CD4-positive, alpha-beta T cell (primary cell): ENCODE measurements around the gene CDKAL1. TPM values are rescaled to one million over a fixed set of nuclear protein-coding genes. Genes with fewer than 3 reads are reported as not detected.

Experiments
- ATAC-seq: fragments of 200-7000 bp; cut with Tn5 transposase; one replicate; pipeline ENCODE4 v1.10.0; 2022; ENCODE audit warnings: mild to moderate bottlenecking; ENCODE audit not compliant: poor library complexity
- CTCF ChIA-PET: fragments of 350-600 bp; sonication (Branson Sonifier 250); formaldehyde crosslinking; loops from one replicate; lab custom pipeline; 2021; ENCODE audit warnings: antibody characterized with exemption, inconsistent platforms; lab: Charles Lee
- POLR2A ChIA-PET: fragments of 350-600 bp; sonication (Branson Sonifier 250); formaldehyde crosslinking; loops from one replicate; lab custom pipeline; 2021; ENCODE audit warnings: antibody characterized with exemption, inconsistent platforms; lab: Charles Lee
- DNase-seq, 14 experiments: peaks; one replicate each; pipeline ENCODE4 v3.0.0-alpha.2; 2013 to 2020; ENCODE audit warnings: mixed read lengths in 2 of 14
- H3K27ac ChIP-seq, 2 donors: one replicate each; pipeline versions ENCODE4 v1.5.1 to v1.7.0; 2013; ENCODE audit warnings: low read length in 2 of 2, low read depth in 1 of 2, mild to moderate bottlenecking in 1 of 2
- H3K27me3 ChIP-seq, 2 experiments: 1 replicate in 1 of 2; 2 replicates in 1 of 2; pipeline versions ENCODE4 v1.6.1 to v1.7.0; 2013; ENCODE audit warnings: low read length in 2 of 2, control low read depth in 1 of 2, mild to moderate bottlenecking in 1 of 2, moderate library complexity in 1 of 2; ENCODE audit not compliant: insufficient read depth in 2 of 2, control insufficient read depth in 1 of 2
- H3K36me3 ChIP-seq: one replicate; pipeline ENCODE4 v1.6.1; 2013; ENCODE audit warnings: low read length, control low read depth; ENCODE audit not compliant: insufficient read depth
- H3K4me1 ChIP-seq: one replicate; pipeline ENCODE4 v1.6.1; 2013; ENCODE audit warnings: low read length, control low read depth; ENCODE audit not compliant: insufficient read depth
- H3K4me3 ChIP-seq: one replicate; pipeline ENCODE4 v1.5.1; 2013; ENCODE audit warnings: mild to moderate bottlenecking, low read length, moderate library complexity
- H3K9me3 ChIP-seq, 2 experiments: 1 replicate in 1 of 2; 2 replicates in 1 of 2; pipeline versions ENCODE4 v1.6.1 to v1.7.0; 2013; ENCODE audit warnings: low read length in 2 of 2, mild to moderate bottlenecking in 2 of 2, control low read depth in 1 of 2, moderate library complexity in 1 of 2; ENCODE audit not compliant: control insufficient read depth in 1 of 2, insufficient read depth in 1 of 2
- H3K27ac Mint-ChIP-seq: one replicate; pipeline ENCODE4 v1.8.0; 2020; ENCODE audit warnings: mixed read lengths
- H3K27me3 Mint-ChIP-seq: one replicate; pipeline ENCODE4 v1.8.0; 2021; ENCODE audit warnings: mixed read lengths
- H3K36me3 Mint-ChIP-seq: one replicate; pipeline ENCODE4 v1.8.0; 2021; ENCODE audit warnings: low read depth, mixed read lengths
- H3K4me1 Mint-ChIP-seq: one replicate; pipeline ENCODE4 v1.8.0; 2021; ENCODE audit warnings: low read depth, mixed read lengths
- H3K4me3 Mint-ChIP-seq: one replicate; pipeline ENCODE4 v1.8.0; 2020; ENCODE audit warnings: mild to moderate bottlenecking, mixed read lengths
- H3K9me3 Mint-ChIP-seq: one replicate; pipeline ENCODE4 v1.8.0; 2020; ENCODE audit warnings: mixed read lengths
- intact Hi-C, 2 experiments: fragments of 100-400 bp; cut with DNase I in 1 of 2; cut with micrococcal nuclease in 1 of 2; formaldehyde crosslinking; loops; one replicate each; pipeline versions ENCODE4 v1.15.1 to v1.9.0; 2023 to 2025; cut with DNase I, micrococcal nuclease
- total RNA-seq, 174 experiments: library from RNA in 2 of 174; stranded (reverse) in 2 of 174; gene quantifications; one replicate each; pipeline ENCODE4 v1.2.3 and lab custom pipeline; 2021 to 2026
- TF ChIP-seq, protein P1 (sequence below): fragments of 200-600 bp; IDR thresholded peaks from one replicate; pipeline ENCODE4 v1.8.0; 2022; ENCODE audit warnings: antibody characterized with exemption, mild to moderate bottlenecking

The CDKAL1 gene
- total RNA-seq, 2 experiments from 2014 or later, result 21.3 to 23.9 TPM

DNA sequence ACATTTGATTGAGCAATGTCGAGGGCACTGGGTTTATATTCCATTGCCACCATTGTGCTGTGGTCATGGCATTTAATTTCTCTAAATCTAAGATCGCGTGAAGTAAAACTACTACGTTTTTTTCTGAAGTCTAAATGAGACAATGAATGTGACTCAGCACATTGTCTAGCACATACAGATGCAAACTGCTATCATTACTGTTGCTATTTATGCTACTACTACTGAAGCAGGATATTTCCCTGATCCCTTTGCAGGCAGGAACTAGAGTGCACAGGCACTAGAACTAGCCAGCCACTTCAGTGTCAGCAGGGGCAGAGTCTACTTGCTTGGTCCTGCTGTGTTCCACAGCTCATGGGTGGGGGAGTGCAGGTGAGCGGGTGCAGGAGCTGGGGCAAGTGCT, 449.7 kb downstream of the CDKAL1 start:
- ATAC-seq (no peak), DNase-seq (no peak)
- no peaks in the 10 kb centered on the region for H3K27me3 Mint-ChIP-seq
- H3K27ac Mint-ChIP-seq, result no peak overlapping the region
- peaks cover 5 to 7% of the 10 kb centered on the region in 2 experiments for H3K9me3 ChIP-seq
- TF ChIP-seq, protein P1, sequence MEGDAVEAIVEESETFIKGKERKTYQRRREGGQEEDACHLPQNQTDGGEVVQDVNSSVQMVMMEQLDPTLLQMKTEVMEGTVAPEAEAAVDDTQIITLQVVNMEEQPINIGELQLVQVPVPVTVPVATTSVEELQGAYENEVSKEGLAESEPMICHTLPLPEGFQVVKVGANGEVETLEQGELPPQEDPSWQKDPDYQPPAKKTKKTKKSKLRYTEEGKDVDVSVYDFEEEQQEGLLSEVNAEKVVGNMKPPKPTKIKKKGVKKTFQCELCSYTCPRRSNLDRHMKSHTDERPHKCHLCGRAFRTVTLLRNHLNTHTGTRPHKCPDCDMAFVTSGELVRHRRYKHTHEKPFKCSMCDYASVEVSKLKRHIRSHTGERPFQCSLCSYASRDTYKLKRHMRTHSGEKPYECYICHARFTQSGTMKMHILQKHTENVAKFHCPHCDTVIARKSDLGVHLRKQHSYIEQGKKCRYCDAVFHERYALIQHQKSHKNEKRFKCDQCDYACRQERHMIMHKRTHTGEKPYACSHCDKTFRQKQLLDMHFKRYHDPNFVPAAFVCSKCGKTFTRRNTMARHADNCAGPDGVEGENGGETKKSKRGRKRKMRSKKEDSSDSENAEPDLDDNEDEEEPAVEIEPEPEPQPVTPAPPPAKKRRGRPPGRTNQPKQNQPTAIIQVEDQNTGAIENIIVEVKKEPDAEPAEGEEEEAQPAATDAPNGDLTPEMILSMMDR, result no peak
- intact Hi-C loops, result no loop called here
- H3K4me1 Mint-ChIP-seq, result no peaks in the 10 kb centered on the region
- H3K9me3 Mint-ChIP-seq, result peaks cover 7% of the 10 kb centered on the region
- POLR2A ChIA-PET, result no interaction called here
- CTCF ChIA-PET, result interaction anchor here (1.0 kb wide), 1 partner anchor 14 kb away, joined by 3 read pairs; no protein-coding TSS in a partner anchor
- H3K27ac ChIP-seq, result no peak overlapping the region
- H3K27me3 ChIP-seq, result no peaks in the 10 kb centered on the region
- H3K36me3 Mint-ChIP-seq, result peaks cover 68% of the 10 kb centered on the region
- H3K4me3 Mint-ChIP-seq, result no peak overlapping the region
- H3K36me3 ChIP-seq, result no peaks in the 10 kb centered on the region
- no peaks in the 10 kb centered on the region for H3K4me1 ChIP-seq
- no peak overlapping the region for H3K4me3 ChIP-seq

DNA sequence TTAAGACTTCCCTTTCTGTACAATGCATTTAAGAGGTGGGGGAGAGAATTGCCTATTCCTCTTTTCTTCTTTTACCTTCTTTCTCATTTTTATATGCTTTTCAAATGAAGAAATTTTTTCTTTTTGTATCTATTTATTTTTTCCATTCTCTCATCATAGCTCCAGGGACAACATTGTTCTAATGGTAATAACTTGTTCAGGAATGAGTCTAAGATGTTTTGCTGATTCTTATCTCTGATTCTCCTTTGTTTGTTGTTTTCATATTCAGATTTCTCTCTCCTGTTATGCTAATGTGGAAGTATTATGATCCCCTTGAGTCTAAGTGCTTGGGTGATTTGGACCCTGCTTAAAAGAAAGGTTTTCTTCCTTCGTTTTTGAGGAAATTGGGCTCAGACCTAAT, 451.6 kb downstream of the CDKAL1 start:
- no peaks in the 10 kb centered on the region for H3K27me3 Mint-ChIP-seq
- peaks cover 5% of the 10 kb centered on the region for H3K9me3 Mint-ChIP-seq
- DNase-seq (no peak), ATAC-seq (no peak)
- H3K4me1 ChIP-seq, result no peaks in the 10 kb centered on the region
- POLR2A ChIA-PET, result no interaction called here
- no peak overlapping the region for H3K27ac Mint-ChIP-seq
- no peak overlapping the region for H3K27ac ChIP-seq
- TF ChIP-seq, protein P1, result no peak
- H3K36me3 ChIP-seq, result no peaks in the 10 kb centered on the region
- no peaks in the 10 kb centered on the region for H3K27me3 ChIP-seq
- H3K4me3 ChIP-seq, result no peak overlapping the region
- H3K36me3 Mint-ChIP-seq, result peaks cover 62% of the 10 kb centered on the region
- CTCF ChIA-PET, result interaction anchor here (0.7 kb wide), 1 partner anchor 123 kb away, joined by 4 read pairs; no protein-coding TSS in a partner anchor
- intact Hi-C loops, result no loop called here
- no peak overlapping the region for H3K4me3 Mint-ChIP-seq
- H3K4me1 Mint-ChIP-seq, result no peaks in the 10 kb centered on the region
- H3K9me3 ChIP-seq, result peaks cover 5 to 7% of the 10 kb centered on the region in 2 experiments

DNA sequence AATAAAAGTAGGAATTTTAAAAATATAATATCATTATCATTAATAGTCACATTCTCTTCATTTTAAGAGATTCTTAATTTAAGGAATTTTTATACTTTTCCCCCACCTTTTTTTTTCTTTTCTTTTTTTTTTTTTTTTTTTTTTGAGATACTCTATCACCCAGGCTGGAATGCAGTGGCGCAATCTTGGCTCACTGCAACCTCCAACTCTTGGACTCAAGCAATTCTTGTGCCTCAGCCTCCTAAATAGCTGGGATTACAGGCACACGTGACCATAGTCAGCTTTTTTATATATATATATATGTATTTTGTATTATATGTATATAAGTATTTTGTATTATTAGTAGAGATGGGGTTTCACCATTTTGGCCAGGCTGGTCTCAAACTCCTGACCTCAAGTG, 457.7 kb downstream of the CDKAL1 start:
- CTCF ChIA-PET, result no interaction called here
- no peaks in the 10 kb centered on the region for H3K9me3 Mint-ChIP-seq
- H3K36me3 Mint-ChIP-seq, result peaks cover 44% of the 10 kb centered on the region
- ATAC-seq, result no peak
- no peak overlapping the region for H3K27ac Mint-ChIP-seq
- H3K4me1 Mint-ChIP-seq, result no peaks in the 10 kb centered on the region
- POLR2A ChIA-PET, result no interaction called here
- no peak overlapping the region for H3K4me3 ChIP-seq
- H3K4me1 ChIP-seq, result no peaks in the 10 kb centered on the region
- no peaks in the 10 kb centered on the region for H3K27me3 Mint-ChIP-seq
- no peak overlapping the region for H3K27ac ChIP-seq
- no peaks in the 10 kb centered on the region for H3K9me3 ChIP-seq
- TF ChIP-seq, protein P1, result no peak
- H3K4me3 Mint-ChIP-seq, result no peak overlapping the region
- no peaks in the 10 kb centered on the region for H3K36me3 ChIP-seq
- intact Hi-C loops, result no loop called here
- no peaks in the 10 kb centered on the region for H3K27me3 ChIP-seq
- DNase-seq, result no peak
